ENCODE data around the gene TAGLN2.

The TAGLN2 gene

DNA sequence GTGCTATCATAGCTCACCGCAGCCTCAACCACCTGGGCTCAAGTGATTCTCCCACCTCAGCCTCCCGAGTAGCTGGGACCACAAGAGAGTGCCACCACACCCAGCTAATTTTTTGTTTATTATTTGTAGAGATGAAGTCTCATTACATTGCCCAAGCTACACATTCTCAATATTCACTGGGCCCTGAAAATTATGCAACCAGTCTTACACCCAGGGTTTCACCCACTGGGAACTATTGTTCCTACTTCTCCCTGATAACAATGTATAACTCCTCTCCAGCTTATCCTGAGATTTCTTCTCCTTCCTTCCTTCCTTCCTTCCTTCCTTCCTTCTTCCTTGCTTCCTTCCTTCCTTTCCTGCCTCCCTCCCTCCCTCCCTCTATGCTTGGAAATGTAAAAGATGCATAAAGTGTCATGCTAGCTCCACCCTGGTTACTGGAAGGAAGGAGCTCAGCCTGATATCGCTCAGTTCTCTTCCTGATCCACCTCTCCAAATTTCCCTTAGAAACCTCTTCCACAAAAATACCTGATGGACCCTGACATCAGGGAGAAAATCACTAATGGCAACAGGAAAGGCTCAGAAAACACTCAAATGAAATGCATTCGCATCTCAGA is 51.7 kb downstream of the TAGLN2 start:
- no peak for DNase-seq (ENCODE audit: low read depth in 3 of 3)

DNA sequence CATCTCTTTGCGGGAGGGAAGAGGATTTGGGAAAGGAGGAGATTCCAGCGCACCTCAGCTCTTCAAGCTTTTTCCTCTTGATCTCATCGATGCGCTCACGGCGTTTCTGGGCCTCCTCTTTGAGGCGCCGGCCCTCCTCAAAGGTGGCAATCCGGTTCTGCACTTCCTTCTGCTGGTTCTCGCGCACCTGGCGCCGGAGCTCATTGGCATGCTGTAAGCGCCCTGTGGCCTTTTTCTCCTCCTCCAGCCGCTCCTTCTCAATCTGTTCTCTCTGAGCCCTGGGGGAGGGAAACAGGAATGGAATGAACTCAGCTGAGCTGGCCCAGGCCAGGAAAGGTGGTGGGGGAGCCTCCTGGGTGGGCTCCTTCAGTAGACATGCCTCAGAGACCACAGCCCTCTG is 52.4 kb downstream of the TAGLN2 start:
- DNase-seq (ENCODE audit: low read depth in 3 of 3) = no peak

- DNase-seq (ENCODE audit: low read depth in 3 of 3) = no peak
Measured at GRCh38 chr1:159870704-159871103, 54.6 kb downstream of the TAGLN2 start.

GRCh38 chr1:159869607-159870006 is 55.7 kb downstream of the TAGLN2 start:
- DNase-seq (ENCODE audit: low read depth in 3 of 3) = no peak

GRCh38 chr1:159869173-159869572 is 56.1 kb downstream of the TAGLN2 start:
- no peak for DNase-seq (ENCODE audit: low read depth in 3 of 3)

DNA sequence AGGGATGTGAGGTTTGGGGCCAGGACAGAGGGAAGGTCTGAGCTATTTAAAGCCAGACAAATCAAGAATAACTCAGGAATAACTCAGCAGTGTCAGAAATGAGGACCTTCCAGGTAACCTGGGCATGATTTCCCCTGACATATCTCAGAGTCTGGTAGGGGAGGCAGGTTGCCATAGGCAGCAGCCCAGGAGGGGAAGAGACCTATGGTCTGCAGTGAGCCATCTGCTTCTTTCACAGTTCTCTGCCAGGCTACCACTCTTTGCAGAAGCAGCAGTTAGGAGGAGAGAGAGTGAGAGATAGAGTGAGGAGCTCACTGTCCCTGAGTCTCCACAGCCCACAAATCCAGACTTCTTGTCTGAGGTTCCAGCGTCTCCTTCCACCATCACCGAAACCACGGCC is 56.5 kb downstream of the TAGLN2 start:
- DNase-seq (ENCODE audit: low read depth in 3 of 3) = no peak
